Tibial nerve (tissue), 4 donors: ENCODE measurements around the gene LCNL1. TPM values are rescaled to one million over a fixed set of nuclear protein-coding genes. Genes with fewer than 3 reads are reported as not detected.

Experiments used
- DNase-seq, 2 donors: peaks; one replicate each; pipeline ENCODE4 v3.0.0-alpha.2; 2019; ENCODE audit warnings: low spot score in 2 of 2
- H3K27ac ChIP-seq, 4 donors: fragments of 200-600 bp; sonication (generic) in 3 of 4; one replicate each; pipeline ENCODE4 v1.5.1; 2017 to 2019; ENCODE audit warnings: mild to moderate bottlenecking in 1 of 4
- H3K27me3 ChIP-seq, 2 donors: fragments of 200-600 bp; sonication (generic) in 1 of 2; one replicate each; pipeline versions ENCODE4 v1.5.1 to v1.6.0; 2017 to 2019
- H3K36me3 ChIP-seq, 3 donors: fragments of 200-600 bp; sonication (generic); one replicate each; pipeline ENCODE4 v1.5.1; 2018 to 2019
- H3K4me1 ChIP-seq, 4 donors: fragments of 200-600 bp; sonication (generic) in 3 of 4; one replicate each; pipeline ENCODE4 v1.5.1; 2017 to 2019
- H3K4me3 ChIP-seq, 4 donors: fragments of 200-600 bp; sonication (generic) in 3 of 4; one replicate each; pipeline ENCODE4 v1.5.1; 2017 to 2019; ENCODE audit warnings: mild to moderate bottlenecking in 1 of 4, moderate library complexity in 1 of 4
- H3K9me3 ChIP-seq, 4 donors: fragments of 200-600 bp; sonication (generic) in 3 of 4; one replicate each; pipeline ENCODE4 v1.5.1; 2017 to 2019
- CTCF ChIP-seq, 5 experiments: fragments of 200-600 bp in 3 of 5; fragments of 450-650 bp in 2 of 5; sonication (generic) in 3 of 5; IDR thresholded peaks; one replicate each; pipeline ENCODE4 v1.5.1; 2016 to 2019; ENCODE audit warnings: antibody characterized with exemption in 5 of 5, mild to moderate bottlenecking in 3 of 5, moderate library complexity in 2 of 5
- EP300 ChIP-seq, 2 donors: sonication (generic); formaldehyde crosslinking; IDR thresholded peaks; one replicate each; pipeline ENCODE4 v1.6.1; 2017; ENCODE audit warnings: antibody characterized with exemption in 2 of 2, mild to moderate bottlenecking in 1 of 2
- POLR2A ChIP-seq, 2 donors: fragments of 450-650 bp; IDR thresholded peaks; one replicate each; pipeline ENCODE4 v1.6.1; 2017; ENCODE audit warnings: antibody characterized with exemption in 2 of 2, mild to moderate bottlenecking in 2 of 2, moderate library complexity in 2 of 2
- WGBS, 2 donors: methylation state at CpG; one replicate each; pipeline ENCODE4 v1.1.5; 2018; 5-methylcytosine and 5-hydroxymethylcytosine counted together
- total RNA-seq, 4 donors: library from RNA; depleted of rRNA; stranded (reverse); fragments of >200 nt; gene quantifications; one replicate each; pipeline ENCODE4 v1.1.0, GENCODE V29; 2016

The LCNL1 gene
- total RNA-seq, 4 donors from 2014 or later: 14.7 to 86.3 (median 64.3) TPM

GRCh38 chr9:137026384-137026783 lies 43.6 kb downstream of the LCNL1 start:
- peak overlapping the region; percentile 78 to 97 (median 86) for H3K27ac ChIP-seq
- H3K36me3 ChIP-seq: peaks cover 0 to 12% (median 0%) of the 10 kb centered on the region in 3 donors
- no peaks in the 10 kb centered on the region for H3K27me3 ChIP-seq
- TF ChIP-seq CTCF (IDR thresholded peaks at IDR 0.05) (no peak), EP300 (IDR thresholded peaks at IDR 0.05) (no peak), POLR2A (IDR thresholded peaks at IDR 0.05) (no peak)
- peak overlapping the region; percentile 43 to 63 (median 57) for H3K4me3 ChIP-seq
- no peak for DNase-seq
- H3K9me3 ChIP-seq: no peaks in the 10 kb centered on the region
- H3K4me1 ChIP-seq: peaks cover 0 to 80% (median 68%) of the 10 kb centered on the region in 4 donors
- 53 to 61% methylated on average over 2 of the region's 2 CpGs for WGBS, 2 donors

GRCh38 chr9:137026828-137027227 lies 44.0 kb downstream of the LCNL1 start:
- Histone ChIP-seq H3K27ac (peak overlapping the region; percentile 78 to 97 (median 86)), H3K4me3 (peak overlapping the region; percentile 43 to 63 (median 57)), H3K9me3 (no peaks in the 10 kb centered on the region), H3K27me3 (no peaks in the 10 kb centered on the region), H3K4me1 (peaks cover 0 to 84% (median 71%) of the 10 kb centered on the region in 4 donors), H3K36me3 (peaks cover 0 to 8% (median 0%) of the 10 kb centered on the region in 3 donors)
- DNase-seq: no peak
- TF ChIP-seq EP300 (IDR thresholded peaks at IDR 0.05): no peak
- TF ChIP-seq CTCF (IDR thresholded peaks at IDR 0.05): no peak
- no peak for TF ChIP-seq POLR2A (IDR thresholded peaks at IDR 0.05)
- 56 to 61% methylated on average over 3 of the region's 4 CpGs for WGBS, 2 donors

GRCh38 chr9:137027369-137028262 lies 44.8 kb downstream of the LCNL1 start, which contains the start of gene ABCA2:
Gene ABCA2, minus strand, starts transcription at chr9:137028237. Its CDS starts 97 bp downstream, at chr9:137028140.
- Histone ChIP-seq H3K27me3 (no peaks in the 10 kb centered on the region), H3K36me3 (peaks cover 0 to 2% (median 0%) of the 10 kb centered on the region in 3 donors), H3K4me3 (peak within 1 kb of the TSS; percentile 63 to 74 (median 66)), H3K4me1 (peaks cover 0 to 80% (median 66%) of the 10 kb centered on the region in 4 donors), H3K27ac (peak within 1 kb of the TSS; percentile 78 to 97 (median 86)), H3K9me3 (no peaks in the 10 kb centered on the region)
- TF ChIP-seq EP300 (IDR thresholded peaks at IDR 0.05) (no peak), POLR2A (IDR thresholded peaks at IDR 0.05) (no peak), CTCF (IDR thresholded peaks at IDR 0.05) (no peak)
- DNase-seq: no peak
- WGBS, 2 donors: 5 to 12% methylated on average over 9 to 28 of the region's 95 CpGs

- H3K27me3 ChIP-seq: no peaks in the 10 kb centered on the region
- TF ChIP-seq EP300 (IDR thresholded peaks at IDR 0.05) (no peak), CTCF (IDR thresholded peaks at IDR 0.05) (peak in 3 of 5 experiments; percentile 2 to 80 (median 51))
- peak overlapping the region; percentile 47 to 74 (median 66) for H3K4me3 ChIP-seq
- no peak for DNase-seq
- 0 to 2% methylated on average over 38 to 77 of the region's 98 CpGs for WGBS, 2 donors
- no peaks in the 10 kb centered on the region for H3K36me3 ChIP-seq
- peaks cover 0 to 72% (median 59%) of the 10 kb centered on the region in 4 donors for H3K4me1 ChIP-seq
- H3K9me3 ChIP-seq: no peaks in the 10 kb centered on the region
- H3K27ac ChIP-seq: peak overlapping the region; percentile 73 to 93 (median 84)
These were observed 45.7 kb downstream of the LCNL1 start for GRCh38 chr9:137028263-137029057.
